Parathyroid adenoma (tissue), 2 donors: Measurements from ENCODE around the gene EDC3.

Experiments used
- H2AFZ ChIP-seq: fragments of 300-600 bp; sonication (generic); one replicate; pipeline ENCODE4 v1.7.0; 2017; ENCODE audit warnings: antibody characterized with exemption, mild to moderate bottlenecking
- H3K27ac ChIP-seq: fragments of 300-600 bp; sonication (generic); one replicate; pipeline ENCODE4 v1.7.0; 2017
- H3K27me3 ChIP-seq: fragments of 300-600 bp; sonication (generic); one replicate; pipeline ENCODE4 v1.7.0; 2017; ENCODE audit warnings: low read length; ENCODE audit not compliant: control insufficient read depth, insufficient read depth
- H3K36me3 ChIP-seq: fragments of 300-600 bp; sonication (generic); one replicate; pipeline ENCODE4 v1.7.0; 2017; ENCODE audit warnings: low read length; ENCODE audit not compliant: control insufficient read depth, insufficient read depth
- H3K4me1 ChIP-seq: fragments of 300-600 bp; sonication (generic); one replicate; pipeline ENCODE4 v1.7.0; 2017; ENCODE audit warnings: control low read depth
- H3K4me2 ChIP-seq: fragments of 300-600 bp; sonication (generic); one replicate; pipeline ENCODE4 v1.7.0; 2017; ENCODE audit warnings: low read length
- H3K4me3 ChIP-seq: fragments of 300-600 bp; sonication (generic); one replicate; pipeline ENCODE4 v1.7.0; 2017; ENCODE audit warnings: low read depth, low read length
- H3K79me2 ChIP-seq: fragments of 300-600 bp; sonication (generic); one replicate; pipeline ENCODE4 v1.7.0; 2017; ENCODE audit warnings: control low read depth
- H3K9ac ChIP-seq: fragments of 300-600 bp; sonication (generic); one replicate; pipeline ENCODE4 v1.7.0; 2017; ENCODE audit warnings: mild to moderate bottlenecking
- H3K9me3 ChIP-seq: fragments of 300-600 bp; sonication (generic); one replicate; pipeline ENCODE4 v1.7.0; 2017; ENCODE audit warnings: low read length; ENCODE audit not compliant: control insufficient read depth
- TF ChIP-seq, protein P1 (sequence below): fragments of 300-600 bp; sonication (generic); IDR thresholded peaks from one replicate; pipeline ENCODE4 v1.7.0; 2017; ENCODE audit warnings: antibody characterized with exemption, mild to moderate bottlenecking
- donor health status: primary hyperparathyroidism.

EDC3 gene

DNA sequence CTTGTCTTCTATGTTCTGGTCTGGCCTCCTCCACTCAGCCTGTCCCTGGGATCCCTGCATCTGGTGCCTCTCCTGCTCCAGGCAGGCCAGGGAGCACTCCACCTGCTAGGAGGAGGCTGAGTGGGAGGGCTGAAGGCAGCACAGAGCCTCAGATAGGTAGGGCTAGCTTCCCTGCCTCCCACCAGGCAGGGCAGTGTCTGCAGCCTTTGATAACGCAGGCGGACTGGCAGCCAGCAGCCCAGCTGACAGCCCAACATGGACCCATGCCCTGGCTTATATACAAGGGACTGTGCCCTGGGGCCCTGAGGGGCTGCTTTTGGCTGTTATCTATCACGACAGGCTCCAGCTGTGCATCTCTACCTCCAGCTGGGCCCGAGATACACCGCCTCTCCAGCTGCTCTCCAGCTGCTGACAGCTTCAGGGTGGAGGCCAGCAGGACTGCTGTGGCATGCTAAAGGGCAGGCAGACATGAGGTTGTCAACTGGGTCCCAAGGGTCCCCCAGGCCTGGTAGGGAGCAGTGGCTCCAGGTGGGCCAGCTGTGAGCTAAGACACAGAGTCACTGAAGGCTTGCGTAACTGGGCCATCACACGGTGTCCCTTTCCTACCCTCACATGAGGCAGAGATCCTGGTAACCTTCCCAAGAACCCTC is 85.4 kb downstream of the EDC3 start:
- TF ChIP-seq, protein P1, sequence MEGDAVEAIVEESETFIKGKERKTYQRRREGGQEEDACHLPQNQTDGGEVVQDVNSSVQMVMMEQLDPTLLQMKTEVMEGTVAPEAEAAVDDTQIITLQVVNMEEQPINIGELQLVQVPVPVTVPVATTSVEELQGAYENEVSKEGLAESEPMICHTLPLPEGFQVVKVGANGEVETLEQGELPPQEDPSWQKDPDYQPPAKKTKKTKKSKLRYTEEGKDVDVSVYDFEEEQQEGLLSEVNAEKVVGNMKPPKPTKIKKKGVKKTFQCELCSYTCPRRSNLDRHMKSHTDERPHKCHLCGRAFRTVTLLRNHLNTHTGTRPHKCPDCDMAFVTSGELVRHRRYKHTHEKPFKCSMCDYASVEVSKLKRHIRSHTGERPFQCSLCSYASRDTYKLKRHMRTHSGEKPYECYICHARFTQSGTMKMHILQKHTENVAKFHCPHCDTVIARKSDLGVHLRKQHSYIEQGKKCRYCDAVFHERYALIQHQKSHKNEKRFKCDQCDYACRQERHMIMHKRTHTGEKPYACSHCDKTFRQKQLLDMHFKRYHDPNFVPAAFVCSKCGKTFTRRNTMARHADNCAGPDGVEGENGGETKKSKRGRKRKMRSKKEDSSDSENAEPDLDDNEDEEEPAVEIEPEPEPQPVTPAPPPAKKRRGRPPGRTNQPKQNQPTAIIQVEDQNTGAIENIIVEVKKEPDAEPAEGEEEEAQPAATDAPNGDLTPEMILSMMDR: no peak
- Histone ChIP-seq H3K79me2 (no peaks in the 10 kb centered on the region), H3K4me1 (no peaks in the 10 kb centered on the region), H3K27me3 (no peaks in the 10 kb centered on the region), H3K27ac (no peak overlapping the region), H3K4me3 (no peak overlapping the region), H3K9me3 (no peaks in the 10 kb centered on the region), H3K9ac (no peak overlapping the region), H3K4me2 (no peak overlapping the region), H3K36me3 (no peaks in the 10 kb centered on the region), H2AFZ (no peak overlapping the region)

DNA sequence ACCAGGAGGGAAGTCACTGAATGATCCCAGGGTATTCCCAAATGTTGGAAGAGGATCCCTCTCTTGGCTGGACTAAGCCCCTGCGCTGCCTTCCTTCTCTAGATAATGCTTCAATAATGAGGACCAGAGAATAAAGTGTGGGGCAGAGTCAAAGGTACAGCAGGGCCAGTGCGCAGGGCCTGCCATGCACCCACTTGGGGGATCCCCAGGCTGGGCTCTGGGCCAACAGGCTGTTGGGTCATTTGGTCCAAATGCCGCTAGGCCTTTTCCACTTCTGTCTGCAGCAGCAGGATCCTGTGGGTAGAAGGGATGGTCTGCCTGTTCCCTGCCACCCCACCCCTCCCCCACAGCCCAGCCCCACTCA is 85.9 kb downstream of the EDC3 start:
- H3K36me3 ChIP-seq: no peaks in the 10 kb centered on the region
- no peak overlapping the region for H3K27ac ChIP-seq
- no peak overlapping the region for H3K4me2 ChIP-seq
- no peaks in the 10 kb centered on the region for H3K79me2 ChIP-seq
- H3K4me1 ChIP-seq: no peaks in the 10 kb centered on the region
- H3K9ac ChIP-seq: no peak overlapping the region
- TF ChIP-seq, protein P1: no peak
- H3K9me3 ChIP-seq: no peaks in the 10 kb centered on the region
- no peaks in the 10 kb centered on the region for H3K27me3 ChIP-seq
- H3K4me3 ChIP-seq: no peak overlapping the region
- no peak overlapping the region for H2AFZ ChIP-seq

DNA sequence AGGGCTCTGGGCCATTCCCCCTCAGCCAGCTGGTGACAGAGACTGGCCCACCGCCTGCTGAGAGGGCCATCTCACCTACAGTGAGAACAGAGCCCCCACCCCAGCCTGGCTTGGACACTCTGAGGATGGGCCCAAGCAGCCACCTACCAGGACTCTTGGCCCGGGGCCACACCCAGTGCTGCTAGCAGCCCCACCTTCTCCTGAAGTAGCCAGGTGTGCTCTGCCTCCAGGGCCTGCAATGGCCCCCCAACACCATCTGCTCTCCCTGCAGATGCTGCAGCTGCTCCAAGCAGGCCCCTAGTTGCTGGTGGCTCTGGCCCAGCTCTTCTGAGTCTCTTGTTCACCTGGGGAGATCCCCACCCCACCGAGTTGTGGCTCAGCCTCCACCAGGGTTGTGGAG is 87.0 kb downstream of the EDC3 start:
- Histone ChIP-seq H2AFZ (no peak overlapping the region), H3K27me3 (no peaks in the 10 kb centered on the region), H3K4me2 (no peak overlapping the region), H3K79me2 (no peaks in the 10 kb centered on the region), H3K36me3 (no peaks in the 10 kb centered on the region), H3K27ac (no peak overlapping the region), H3K9me3 (no peaks in the 10 kb centered on the region), H3K9ac (no peak overlapping the region), H3K4me3 (no peak overlapping the region), H3K4me1 (no peaks in the 10 kb centered on the region)
- TF ChIP-seq, protein P1: no peak

DNA sequence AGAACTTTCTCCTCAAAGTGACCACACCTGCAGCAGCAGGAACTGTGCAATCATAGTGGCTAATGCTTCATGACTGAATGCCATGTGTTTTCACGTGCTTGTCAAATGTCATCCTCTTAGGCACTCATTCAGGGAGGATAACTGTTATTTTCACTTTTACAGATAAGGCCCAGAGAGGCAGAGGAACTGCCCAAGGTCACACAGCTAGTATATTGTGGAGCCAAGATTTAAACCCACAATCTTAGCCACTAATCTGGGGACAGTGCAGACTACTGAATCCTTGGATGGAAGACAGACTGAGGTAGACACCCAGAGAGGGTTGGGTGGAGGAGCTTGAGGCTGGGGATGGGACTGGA is 90.1 kb downstream of the EDC3 start:
- Histone ChIP-seq H3K9me3 (no peaks in the 10 kb centered on the region), H2AFZ (no peak overlapping the region), H3K4me2 (no peak overlapping the region), H3K79me2 (no peaks in the 10 kb centered on the region), H3K36me3 (no peaks in the 10 kb centered on the region), H3K4me1 (no peaks in the 10 kb centered on the region), H3K27me3 (no peaks in the 10 kb centered on the region), H3K4me3 (no peak overlapping the region), H3K27ac (no peak overlapping the region), H3K9ac (no peak overlapping the region)
- TF ChIP-seq, protein P1: no peak

DNA sequence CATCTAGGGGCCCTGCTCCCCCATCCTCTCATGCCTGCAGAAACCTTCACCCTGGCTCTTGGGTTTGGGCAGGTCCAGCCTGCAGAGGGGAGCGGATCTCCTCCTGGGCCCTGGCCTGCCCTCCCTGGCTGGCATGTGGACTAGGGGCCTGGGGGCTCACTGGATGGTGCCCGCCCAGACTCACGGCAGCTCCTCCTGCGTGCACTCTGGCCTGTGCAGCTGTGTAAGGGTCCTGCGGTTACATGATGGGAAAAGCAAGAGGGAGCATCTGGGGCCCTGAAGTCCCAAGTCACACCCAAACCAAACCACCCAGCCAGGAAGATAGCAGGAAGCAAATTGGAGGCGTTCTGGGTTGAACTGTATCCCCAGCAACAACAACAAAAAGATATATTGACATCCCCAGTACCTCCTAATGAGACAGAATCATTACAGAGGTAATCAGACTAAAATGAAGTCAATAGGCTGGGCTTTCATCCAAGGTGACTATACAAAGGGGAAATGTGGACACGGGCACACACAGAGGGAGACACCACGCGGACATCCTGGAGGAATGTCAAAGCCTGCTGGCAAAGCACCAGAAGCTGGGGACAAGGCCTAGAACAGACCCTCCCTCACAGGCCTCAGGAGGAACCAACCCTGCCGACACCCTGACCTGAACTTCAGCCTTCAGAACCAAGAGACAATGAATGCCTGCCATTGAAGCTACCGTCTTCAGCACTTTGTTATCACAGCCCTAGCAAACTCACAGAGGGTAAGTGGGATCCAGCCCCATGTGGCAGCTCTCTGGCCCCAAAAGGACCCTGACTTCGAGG is 90.6 kb downstream of the EDC3 start:
- Histone ChIP-seq H3K9me3 (no peaks in the 10 kb centered on the region), H3K27ac (no peak overlapping the region), H3K9ac (no peak overlapping the region), H3K79me2 (no peaks in the 10 kb centered on the region), H3K4me1 (no peaks in the 10 kb centered on the region), H3K4me2 (no peak overlapping the region), H3K27me3 (no peaks in the 10 kb centered on the region), H3K4me3 (no peak overlapping the region), H2AFZ (no peak overlapping the region), H3K36me3 (no peaks in the 10 kb centered on the region)
- TF ChIP-seq, protein P1: no peak
